Neural progenitor cell (in vitro differentiated cells): Measurements from ENCODE around the gene MAIP1.

Source experiments
- CTCF ChIP-seq: fragments of 200-600 bp; sonication (generic); IDR thresholded peaks from 2 replicates; pipeline ENCODE4 v1.5.1; 2017; ENCODE audit warnings: antibody characterized with exemption, mild to moderate bottlenecking
- EZH2 ChIP-seq: fragments of 200-600 bp; sonication (generic); IDR thresholded peaks from 2 replicates; pipeline ENCODE4 v1.6.1; 2017; ENCODE audit warnings: antibody characterized with exemption, mild to moderate bottlenecking, moderate library complexity
- EZH2phosphoT487 ChIP-seq: fragments of 200-600 bp; sonication (generic); IDR thresholded peaks from 2 replicates; pipeline ENCODE4 v1.6.1; 2017; ENCODE audit warnings: antibody characterized with exemption

GRCh38 chr2:200005675-200006074, 50.3 kb downstream of the MAIP1 start:
- TF ChIP-seq CTCF (no peak), EZH2phosphoT487 (no peak), EZH2 (no peak)
